HEK293 (cell line): ENCODE data around the gene PCDHGC4.

Experiments used
- CTCF ChIA-PET: fragments of 350-600 bp; formaldehyde crosslinking; extraction: SDS; loops from one replicate; lab custom pipeline; 2021; ENCODE audit warnings: antibody characterized with exemption; lab: Yijun Ruan, JAX
- POLR2A ChIA-PET: fragments of 300-600 bp; formaldehyde crosslinking; extraction: SDS; loops from one replicate; lab custom pipeline; 2020; ENCODE audit warnings: antibody characterized with exemption, inconsistent platforms; lab: Yijun Ruan, JAX
- H3K27ac ChIP-seq: fragments of 200-500 bp; sonication (Bioruptor generic); 2 replicates; pipeline ENCODE4 v1.5.1; 2014; ENCODE audit warnings: low read depth, low read length, control low read depth, inconsistent platforms; ENCODE audit errors: extremely low read depth
- H3K36me3 ChIP-seq, 2 experiments: fragments of 200-500 bp in 1 of 2; sonication (Bioruptor generic) in 1 of 2; 1 replicate in 1 of 2; 2 replicates in 1 of 2; pipeline ENCODE4 v1.5.1; 2014 to 2017; ENCODE audit warnings: inconsistent platforms in 2 of 2, low read length in 2 of 2; ENCODE audit not compliant: control insufficient read depth in 2 of 2, insufficient read depth in 1 of 2
- H3K4me1 ChIP-seq: fragments of 200-500 bp; sonication (Bioruptor generic); 2 replicates; pipeline ENCODE4 v1.5.1; 2014; ENCODE audit warnings: mild to moderate bottlenecking, low read length, inconsistent platforms; ENCODE audit not compliant: control insufficient read depth, insufficient read depth
- H3K4me3 ChIP-seq: 2 replicates; pipeline ENCODE4 v1.5.1; 2011; ENCODE audit warnings: low read depth, mild to moderate bottlenecking, control low read depth, low read length, moderate library complexity
- H3K9me3 ChIP-seq: fragments of 200-500 bp; sonication (Bioruptor generic); 2 replicates; pipeline ENCODE4 v1.5.1; 2014; ENCODE audit warnings: low read depth, low read length, inconsistent platforms; ENCODE audit not compliant: control insufficient read depth, insufficient read depth
- BCL11B ChIP-seq: fragments of 450-650 bp; formaldehyde crosslinking; IDR thresholded peaks from 2 replicates; pipeline ENCODE4 v1.5.1; 2016; ENCODE audit warnings: low read depth, missing biosample characterization, missing genetic modification characterization
- HOXC10 ChIP-seq: sonication (generic); formaldehyde crosslinking; IDR thresholded peaks from 2 replicates; pipeline ENCODE4 v1.8.1; 2023; ENCODE audit warnings: mild to moderate bottlenecking, missing genetic modification reagents
- IKZF3 ChIP-seq: fragments of 450-650 bp; IDR thresholded peaks from 2 replicates; pipeline ENCODE4 v1.5.0; 2018; ENCODE audit warnings: missing biosample characterization, mild to moderate bottlenecking, missing genetic modification characterization, moderate library complexity
- PBX3 ChIP-seq: sonication (generic); formaldehyde crosslinking; IDR thresholded peaks from 2 replicates; pipeline ENCODE4 v1.8.1; 2022; ENCODE audit warnings: mild to moderate bottlenecking, moderate library complexity, missing genetic modification reagents
- PRDM10 ChIP-seq: fragments of 450-650 bp; formaldehyde crosslinking; IDR thresholded peaks from 2 replicates; pipeline ENCODE4 v1.5.1; 2016; ENCODE audit warnings: missing biosample characterization, missing genetic modification characterization
- PRDM2 ChIP-seq: fragments of 450-650 bp; formaldehyde crosslinking; IDR thresholded peaks from 2 replicates; pipeline ENCODE4 v1.5.1; 2016; ENCODE audit warnings: missing biosample characterization, missing genetic modification characterization, borderline replicate concordance
- ZBTB17 ChIP-seq: fragments of 450-650 bp; formaldehyde crosslinking; IDR thresholded peaks from 2 replicates; pipeline ENCODE4 v1.5.1; 2016; ENCODE audit warnings: missing biosample characterization, missing genetic modification characterization
- ZBTB49 ChIP-seq: fragments of 450-650 bp; formaldehyde crosslinking; IDR thresholded peaks from 2 replicates; pipeline ENCODE4 v1.5.1; 2016; ENCODE audit warnings: missing biosample characterization, missing genetic modification characterization, low read depth
- ZNF114 ChIP-seq: fragments of 450-650 bp; formaldehyde crosslinking; IDR thresholded peaks from 2 replicates; pipeline ENCODE4 v1.5.0; 2017; ENCODE audit warnings: missing biosample characterization, missing genetic modification characterization
- ZNF121 ChIP-seq: fragments of 450-650 bp; formaldehyde crosslinking; IDR thresholded peaks from 2 replicates; pipeline ENCODE4 v1.5.1; 2016; ENCODE audit warnings: missing biosample characterization, missing genetic modification characterization
- ZNF133 ChIP-seq: fragments of 450-650 bp; formaldehyde crosslinking; IDR thresholded peaks from 2 replicates; pipeline ENCODE4 v1.5.1; 2016; ENCODE audit warnings: missing biosample characterization, missing genetic modification characterization
- ZNF138 ChIP-seq: fragments of 450-650 bp; formaldehyde crosslinking; IDR thresholded peaks from 2 replicates; pipeline ENCODE4 v1.5.1; 2016; ENCODE audit warnings: missing biosample characterization, missing genetic modification characterization, borderline replicate concordance
- ZNF146 ChIP-seq: fragments of 450-650 bp; formaldehyde crosslinking; IDR thresholded peaks from 2 replicates; pipeline ENCODE4 v1.5.1; 2016; ENCODE audit warnings: missing biosample characterization, missing genetic modification characterization
- ZNF350 ChIP-seq: fragments of 450-650 bp; formaldehyde crosslinking; IDR thresholded peaks from 2 replicates; pipeline ENCODE4 v1.5.0; 2017; ENCODE audit warnings: missing biosample characterization, mild to moderate bottlenecking, missing genetic modification characterization
- ZNF37A ChIP-seq: fragments of 450-650 bp; IDR thresholded peaks from 2 replicates; pipeline ENCODE4 v1.5.1; 2018; ENCODE audit warnings: missing biosample characterization, missing genetic modification characterization
- ZNF391 ChIP-seq: fragments of 450-650 bp; formaldehyde crosslinking; IDR thresholded peaks from 2 replicates; pipeline ENCODE4 v1.5.1; 2016; ENCODE audit warnings: low read depth, missing biosample characterization, missing genetic modification characterization, borderline replicate concordance
- ZNF426 ChIP-seq: fragments of 450-650 bp; formaldehyde crosslinking; IDR thresholded peaks from 2 replicates; pipeline ENCODE4 v1.5.1; 2017; ENCODE audit warnings: missing biosample characterization, missing genetic modification characterization, mild to moderate bottlenecking, inconsistent platforms, moderate library complexity
- ZNF560 ChIP-seq: fragments of 450-650 bp; formaldehyde crosslinking; IDR thresholded peaks from 2 replicates; pipeline ENCODE4 v1.5.1; 2017; ENCODE audit warnings: missing biosample characterization, missing genetic modification characterization, borderline replicate concordance
- ZNF664 ChIP-seq: fragments of 450-650 bp; formaldehyde crosslinking; IDR thresholded peaks from 2 replicates; pipeline ENCODE4 v1.5.1; 2016; ENCODE audit warnings: missing biosample characterization, missing genetic modification characterization
- ZNF707 ChIP-seq: fragments of 450-650 bp; formaldehyde crosslinking; IDR thresholded peaks from 2 replicates; pipeline ENCODE4 v1.5.1; 2016; ENCODE audit warnings: missing biosample characterization, missing genetic modification characterization
- ZNF776 ChIP-seq: fragments of 450-650 bp; formaldehyde crosslinking; IDR thresholded peaks from 2 replicates; pipeline ENCODE4 v1.5.0; 2017; ENCODE audit warnings: missing biosample characterization, missing genetic modification characterization, borderline replicate concordance
- ZSCAN30 ChIP-seq: fragments of 450-650 bp; IDR thresholded peaks from 2 replicates; pipeline ENCODE4 v1.5.1; 2018; ENCODE audit warnings: missing biosample characterization, mild to moderate bottlenecking, missing genetic modification characterization, moderate library complexity

The PCDHGC4 gene

GRCh38 chr5:141478321-141478945 lies 6.4 kb upstream of the PCDHGC4 start:
- no peaks in the 10 kb centered on the region for H3K9me3 ChIP-seq
- no peak overlapping the region for H3K27ac ChIP-seq
- no peaks in the 10 kb centered on the region for H3K36me3 ChIP-seq
- POLR2A ChIA-PET, result no interaction called here
- TF ChIP-seq ZNF350 (no peak), ZNF776 (tag by site-specific recombination) (no peak), IKZF3 (no peak), ZNF560 (tag by site-specific recombination) (no peak), ZNF121 (tag by site-specific recombination) (no peak), ZNF707 (tag by site-specific recombination) (no peak), ZNF138 (no peak), ZSCAN30 (tag by site-specific recombination) (no peak), PRDM2 (tag by site-specific recombination) (no peak), ZBTB17 (tag by site-specific recombination) (no peak), ZBTB49 (tag by site-specific recombination) (no peak)
- CTCF ChIA-PET, result interaction anchor here (0.5 to 2.3 kb wide), 7 partner anchors 15 to 1120 kb away, joined by 3 to 11 read pairs (median 3); partner anchors contain the start of gene PCDHGA11
- H3K4me3 ChIP-seq, result no peak overlapping the region
- peaks cover 4% of the 10 kb centered on the region; the same call in 1 of the 2 replicates for H3K4me1 ChIP-seq

GRCh38 chr5:141479776-141480175 lies 5.1 kb upstream of the PCDHGC4 start:
- Histone ChIP-seq H3K27ac (no peak overlapping the region), H3K9me3 (no peaks in the 10 kb centered on the region), H3K4me1 (peaks cover 14% of the 10 kb centered on the region), H3K36me3 (no peaks in the 10 kb centered on the region), H3K4me3 (no peak overlapping the region)
- ChIA-PET CTCF (interaction anchor here (0.6 to 0.8 kb wide), 2 partner anchors 59 to 1652 kb away, joined by 4 read pairs; partner anchors contain the start of gene PCDHGA11), POLR2A (no interaction called here)
- TF ChIP-seq ZNF426 (no peak), ZNF133 (tag by site-specific recombination) (no peak), ZNF776 (tag by site-specific recombination) (no peak), ZNF350 (no peak), ZNF114 (tag by site-specific recombination) (no peak), ZNF391 (tag by site-specific recombination) (no peak), HOXC10 (CRISPR knock-in tag) (no peak), ZNF664 (tag by site-specific recombination) (no peak), PRDM10 (tag by site-specific recombination) (no peak), PBX3 (CRISPR knock-in tag) (no peak), BCL11B (no peak), ZNF37A (tag by site-specific recombination) (no peak), ZNF146 (no peak)
